SH-SY5Y (cell line): ENCODE data around the gene RASD2.

ENCODE experiments used
- GATA2 ChIP-seq: IDR thresholded peaks from 2 replicates; pipeline ENCODE4 v1.6.1; 2011; ENCODE audit warnings: mild to moderate bottlenecking, low read depth, low read length
- GATA3 ChIP-seq: IDR thresholded peaks from 2 replicates; pipeline ENCODE4 v1.6.1; 2011; ENCODE audit warnings: low read depth, mild to moderate bottlenecking, low read length, moderate library complexity

GRCh38 chr22:35531676-35532075, 9.0 kb upstream of the RASD2 start:
- TF ChIP-seq GATA3 (no peak), GATA2 (no peak)
